ENCODE results near the gene DNAJC10. TPM values are rescaled to one million over a fixed set of nuclear protein-coding genes. Genes with fewer than 3 reads are reported as not detected.
"Not testable (repeated sequence)": the region's sequence is repeated elsewhere in the genome, so short reads cannot be mapped to it uniquely, and the experiment has no call there.

DNAJC10 gene
- total RNA-seq, 2 donors from 2014 or later, result 26.1 to 29.4 TPM

DNA sequence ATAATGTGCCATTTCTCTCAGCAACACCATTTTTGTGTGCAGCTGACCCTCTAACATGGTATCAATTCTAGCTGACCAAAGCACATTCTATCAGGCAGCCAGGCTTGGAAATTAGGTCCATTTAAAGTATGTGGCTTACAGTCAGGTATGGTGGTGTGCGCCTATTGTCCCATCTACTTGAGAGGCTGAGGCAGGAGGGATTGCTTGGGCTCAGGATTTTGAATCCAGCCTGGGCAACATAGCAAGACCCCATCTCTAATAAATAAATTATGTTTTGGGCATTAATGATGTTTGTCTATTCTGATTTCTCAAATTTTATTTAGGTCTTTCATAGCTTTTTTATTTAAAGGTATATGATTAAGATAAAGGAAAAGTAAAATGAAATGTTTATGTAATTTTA is 63.3 kb downstream of the DNAJC10 start:
- Histone ChIP-seq H3K9me3 (no peaks in the 10 kb centered on the region), H3K36me3 (no peaks in the 10 kb centered on the region), H3K27ac (no peak overlapping the region), H3K4me3 (no peak overlapping the region), H3K27me3 (no peaks in the 10 kb centered on the region), H3K4me1 (no peaks in the 10 kb centered on the region)
- TF ChIP-seq, protein P1, sequence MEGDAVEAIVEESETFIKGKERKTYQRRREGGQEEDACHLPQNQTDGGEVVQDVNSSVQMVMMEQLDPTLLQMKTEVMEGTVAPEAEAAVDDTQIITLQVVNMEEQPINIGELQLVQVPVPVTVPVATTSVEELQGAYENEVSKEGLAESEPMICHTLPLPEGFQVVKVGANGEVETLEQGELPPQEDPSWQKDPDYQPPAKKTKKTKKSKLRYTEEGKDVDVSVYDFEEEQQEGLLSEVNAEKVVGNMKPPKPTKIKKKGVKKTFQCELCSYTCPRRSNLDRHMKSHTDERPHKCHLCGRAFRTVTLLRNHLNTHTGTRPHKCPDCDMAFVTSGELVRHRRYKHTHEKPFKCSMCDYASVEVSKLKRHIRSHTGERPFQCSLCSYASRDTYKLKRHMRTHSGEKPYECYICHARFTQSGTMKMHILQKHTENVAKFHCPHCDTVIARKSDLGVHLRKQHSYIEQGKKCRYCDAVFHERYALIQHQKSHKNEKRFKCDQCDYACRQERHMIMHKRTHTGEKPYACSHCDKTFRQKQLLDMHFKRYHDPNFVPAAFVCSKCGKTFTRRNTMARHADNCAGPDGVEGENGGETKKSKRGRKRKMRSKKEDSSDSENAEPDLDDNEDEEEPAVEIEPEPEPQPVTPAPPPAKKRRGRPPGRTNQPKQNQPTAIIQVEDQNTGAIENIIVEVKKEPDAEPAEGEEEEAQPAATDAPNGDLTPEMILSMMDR (IDR thresholded peaks at IDR 0.05), result no peak
- DNase-seq (ENCODE audit: low spot score), result no peak

DNA sequence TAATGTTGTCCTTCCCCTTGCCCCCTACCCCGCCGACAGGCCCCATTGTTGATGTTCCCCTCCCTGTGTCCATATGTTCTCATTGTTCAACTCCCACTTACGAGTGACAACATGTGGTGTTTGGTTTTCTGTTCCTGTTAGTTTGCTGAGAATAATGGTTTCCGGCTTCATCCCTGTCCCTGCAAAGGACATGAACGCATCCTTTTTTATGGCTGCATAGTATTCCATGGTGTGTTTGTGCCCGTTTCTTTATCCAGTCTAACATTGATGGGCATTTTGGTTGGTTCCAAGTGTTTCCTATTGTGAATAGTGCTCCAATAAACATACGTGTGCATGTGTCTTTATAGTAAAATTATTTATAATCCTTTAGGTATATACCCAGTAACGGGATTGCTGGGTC is 65.0 kb downstream of the DNAJC10 start:
- H3K36me3 ChIP-seq; H3K27me3 ChIP-seq; H3K9me3 ChIP-seq; H3K4me1 ChIP-seq; DNase-seq (ENCODE audit: low spot score); H3K4me3 ChIP-seq; H3K27ac ChIP-seq: not testable (repeated sequence)

DNA sequence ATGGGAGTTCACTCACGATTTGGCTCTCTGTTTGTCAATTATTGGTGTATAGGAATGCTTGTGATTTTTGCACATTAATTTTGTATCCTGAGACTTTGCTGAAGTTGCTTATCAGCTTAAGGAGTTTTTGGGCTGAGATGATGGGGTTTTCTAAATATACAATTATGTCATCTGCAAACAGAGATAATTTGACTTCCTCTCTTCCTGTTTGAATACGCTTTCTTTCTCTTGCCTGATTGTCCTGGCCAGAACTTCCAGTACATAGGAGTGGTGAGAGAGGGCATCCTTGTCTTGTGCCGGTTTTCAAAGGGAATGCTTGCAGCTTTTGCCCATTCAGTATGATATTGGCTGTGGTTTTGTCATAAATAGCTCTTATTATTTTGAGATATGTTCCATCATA is 66.6 kb downstream of the DNAJC10 start:
- not testable (repeated sequence) for DNase-seq (ENCODE audit: low spot score); H3K9me3 ChIP-seq; H3K4me3 ChIP-seq; H3K27ac ChIP-seq; H3K27me3 ChIP-seq; H3K4me1 ChIP-seq; H3K36me3 ChIP-seq

DNA sequence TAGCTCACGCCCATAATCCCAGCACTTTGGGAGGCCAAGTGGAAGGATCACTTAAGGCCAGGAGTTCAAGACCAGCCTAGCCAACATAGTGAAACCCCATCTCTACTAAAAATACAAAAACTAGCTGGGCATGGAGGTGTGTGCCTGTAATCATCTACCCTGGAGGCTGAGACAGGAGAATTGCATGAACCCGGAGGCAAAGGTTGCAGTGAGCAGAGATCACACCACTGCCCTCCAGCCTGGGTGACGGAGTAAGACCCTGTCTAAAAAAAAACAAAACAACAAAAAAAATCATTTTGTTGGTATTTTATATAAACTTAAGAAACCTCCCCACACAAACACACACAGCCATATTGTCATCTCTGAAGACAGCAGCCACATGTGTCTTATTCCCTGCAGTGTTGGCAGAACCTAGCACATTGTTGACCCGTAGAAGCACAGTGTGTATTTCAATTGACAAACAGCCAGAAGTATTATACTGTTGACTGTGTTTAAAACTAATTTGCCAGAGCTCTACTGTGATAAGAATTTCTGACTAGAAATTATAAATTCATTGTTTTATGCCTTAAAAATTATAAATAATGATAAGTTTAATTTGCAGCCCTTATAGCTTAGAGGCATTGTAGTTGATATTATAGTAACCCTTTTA is 68.1 kb downstream of the DNAJC10 start:
- no peaks in the 10 kb centered on the region for H3K36me3 ChIP-seq
- no peak overlapping the region for H3K4me3 ChIP-seq
- H3K9me3 ChIP-seq, result no peaks in the 10 kb centered on the region
- no peak overlapping the region for H3K27ac ChIP-seq
- DNase-seq (ENCODE audit: low spot score), result no peak
- no peaks in the 10 kb centered on the region for H3K4me1 ChIP-seq
- TF ChIP-seq, protein P1 (IDR thresholded peaks at IDR 0.05), result no peak
- H3K27me3 ChIP-seq, result no peaks in the 10 kb centered on the region

DNA sequence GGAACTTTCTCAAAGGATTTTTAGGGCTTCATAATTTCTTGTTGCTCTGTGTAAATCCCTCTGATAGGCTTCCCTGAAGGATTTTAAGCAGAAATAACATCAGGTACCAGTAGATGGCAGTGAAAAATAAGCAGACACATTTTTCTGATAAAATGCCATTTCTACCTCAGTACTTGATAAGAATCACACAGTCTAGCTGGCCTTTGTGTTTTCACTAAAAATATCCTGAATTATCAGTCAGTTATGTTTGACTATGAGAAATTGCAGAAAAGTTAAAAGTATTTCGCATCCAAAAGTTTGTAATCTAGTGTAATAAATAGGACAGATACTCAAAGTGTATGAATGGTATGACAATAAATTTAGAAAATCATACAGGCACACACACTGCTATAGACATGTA is 68.7 kb downstream of the DNAJC10 start:
- H3K27me3 ChIP-seq, result no peaks in the 10 kb centered on the region
- H3K4me3 ChIP-seq, result no peak overlapping the region
- H3K9me3 ChIP-seq, result no peaks in the 10 kb centered on the region
- no peaks in the 10 kb centered on the region for H3K4me1 ChIP-seq
- no peak for DNase-seq (ENCODE audit: low spot score)
- TF ChIP-seq, protein P1 (IDR thresholded peaks at IDR 0.05), result peak; percentile 42 to 68
- H3K27ac ChIP-seq, result no peak overlapping the region
- H3K36me3 ChIP-seq, result no peaks in the 10 kb centered on the region

DNA sequence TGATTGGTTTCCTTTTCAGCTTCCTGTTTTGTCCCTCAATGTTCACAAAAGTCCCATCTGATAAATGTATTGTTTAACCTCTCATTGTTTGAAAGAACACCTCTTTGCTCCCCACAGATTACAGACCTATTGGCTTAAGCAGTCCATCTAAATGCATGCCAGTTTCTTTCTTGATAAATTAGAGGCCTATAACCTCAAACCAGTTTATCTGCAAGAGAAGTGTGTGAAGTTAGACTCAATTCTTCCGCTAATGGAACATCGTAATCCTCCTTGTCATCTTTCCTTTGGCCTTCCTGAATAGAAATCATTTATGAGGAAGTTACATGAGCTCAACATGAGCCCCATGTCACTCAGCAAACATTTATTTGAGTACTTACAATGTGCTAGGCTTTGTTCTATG is 76.4 kb downstream of the DNAJC10 start:
- H3K4me1 ChIP-seq, result no peaks in the 10 kb centered on the region
- H3K4me3 ChIP-seq, result no peak overlapping the region
- H3K27me3 ChIP-seq, result no peaks in the 10 kb centered on the region
- no peaks in the 10 kb centered on the region for H3K9me3 ChIP-seq
- no peaks in the 10 kb centered on the region for H3K36me3 ChIP-seq
- no peak for DNase-seq (ENCODE audit: low spot score)
- TF ChIP-seq, protein P1 (IDR thresholded peaks at IDR 0.05), result no peak
- no peak overlapping the region for H3K27ac ChIP-seq

DNA sequence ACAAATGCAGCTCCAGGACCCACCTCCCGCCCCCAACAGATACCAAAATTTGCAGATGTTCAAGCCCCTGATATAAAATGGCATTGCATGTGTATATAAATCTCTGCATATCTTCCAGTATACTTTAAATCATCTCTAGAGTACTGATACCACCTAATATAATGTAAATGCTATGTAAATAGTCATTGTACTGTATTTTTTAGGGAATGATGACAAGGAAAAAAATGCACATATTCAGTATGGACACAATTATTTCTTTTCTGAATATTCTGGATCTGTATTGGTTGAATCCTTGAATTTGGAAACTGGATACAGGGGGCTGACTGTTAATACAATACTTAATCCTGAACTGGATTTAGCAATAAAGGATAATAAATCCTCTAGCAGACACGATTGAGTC is 82.7 kb downstream of the DNAJC10 start:
- H3K9me3 ChIP-seq, result no peaks in the 10 kb centered on the region
- no peak overlapping the region for H3K4me3 ChIP-seq
- H3K27ac ChIP-seq, result no peak overlapping the region
- no peak for DNase-seq (ENCODE audit: low spot score)
- H3K27me3 ChIP-seq, result no peaks in the 10 kb centered on the region
- TF ChIP-seq, protein P1 (IDR thresholded peaks at IDR 0.05), result no peak
- no peaks in the 10 kb centered on the region for H3K36me3 ChIP-seq
- no peaks in the 10 kb centered on the region for H3K4me1 ChIP-seq
